AG08395 (cell line): ENCODE measurements around the gene TRAPPC10.
A peak's percentile ranks its signal among the peaks of the same experiment; 100 is the strongest.

Experiments used
- DNase-seq: peaks from one replicate; pipeline ENCODE4 v3.0.0; 2012; ENCODE audit warnings: mixed read lengths, low spot score

TRAPPC10 gene

DNA sequence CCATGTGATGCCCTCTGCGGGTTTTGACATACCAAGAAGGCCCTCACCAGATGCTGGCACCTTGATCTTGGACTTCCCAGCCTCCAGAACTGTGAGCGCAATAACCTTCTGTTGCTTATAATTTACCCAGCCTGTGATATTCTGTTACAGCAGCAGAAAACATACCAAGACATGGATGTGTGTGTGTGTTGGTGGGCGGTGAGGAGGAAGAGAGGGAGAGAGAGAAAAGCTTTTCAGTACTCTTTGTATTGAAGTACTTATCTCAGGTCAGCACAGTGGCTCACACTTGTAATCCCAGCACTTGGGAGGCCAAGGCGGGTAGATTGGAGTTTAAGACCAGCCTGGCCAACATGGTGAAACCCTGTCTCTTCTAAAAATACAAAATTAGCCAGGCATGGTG lies 23.1 kb downstream of the TRAPPC10 start:
- DNase-seq, result no peak

DNA sequence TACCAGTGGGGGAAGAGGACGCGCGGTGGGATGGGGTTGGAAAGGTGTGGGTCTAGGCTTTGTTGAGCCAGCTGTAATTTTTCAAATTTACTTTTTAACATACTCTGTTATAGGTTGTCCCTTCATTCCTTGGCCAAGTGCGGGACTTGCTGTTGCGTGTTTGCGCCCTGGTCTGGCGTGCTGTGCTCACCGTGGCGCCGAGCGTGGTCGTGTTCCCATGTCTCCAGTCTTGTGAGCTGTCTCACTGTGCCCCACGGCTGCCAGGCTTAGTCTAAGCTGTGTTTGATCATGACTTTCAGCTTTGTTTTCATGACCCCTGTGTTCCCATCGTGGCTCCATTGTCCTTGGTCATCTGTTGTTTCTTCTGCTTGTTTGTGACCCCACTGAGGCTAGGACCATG lies 26.0 kb downstream of the TRAPPC10 start:
- no peak for DNase-seq

DNA sequence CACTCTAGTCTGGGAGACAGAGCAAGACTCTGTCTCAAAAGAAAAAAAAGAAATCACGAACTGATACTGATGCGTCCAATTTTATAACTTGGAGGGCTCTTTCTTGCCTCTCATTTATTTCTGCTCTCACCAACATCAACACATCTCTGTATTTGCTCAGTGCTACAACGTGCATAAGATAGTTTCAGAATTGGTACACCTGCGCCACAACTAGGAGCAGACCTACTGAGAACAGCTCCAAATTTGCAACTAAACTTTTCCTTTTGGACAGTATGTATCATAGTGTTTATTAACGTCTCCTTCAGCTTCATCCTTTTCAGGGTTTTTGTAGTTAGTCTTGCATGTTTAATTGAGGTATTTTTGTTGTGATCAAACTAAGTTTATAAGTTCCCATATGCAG lies 27.7 kb downstream of the TRAPPC10 start:
- DNase-seq, result no peak

DNA sequence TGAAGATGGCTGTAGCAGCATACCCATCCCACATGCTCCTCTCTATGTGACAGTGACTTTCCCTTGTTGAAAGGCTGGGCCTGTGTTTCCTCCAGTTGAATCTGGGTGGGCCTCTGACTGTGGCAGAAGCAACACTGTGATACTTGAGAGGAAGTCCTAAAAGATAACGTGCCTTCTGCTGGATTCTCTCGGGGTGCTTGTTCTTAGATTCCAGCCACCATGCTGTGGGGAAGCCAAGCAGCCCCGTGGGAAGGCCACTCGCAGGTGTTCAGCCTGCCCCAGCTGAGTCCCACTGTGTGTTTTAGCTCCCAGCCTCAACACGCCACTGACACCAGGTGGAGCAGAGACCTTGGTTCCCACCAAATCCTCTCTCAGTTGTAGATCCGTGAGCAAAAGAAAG lies 31.5 kb downstream of the TRAPPC10 start:
- no peak for DNase-seq

DNA sequence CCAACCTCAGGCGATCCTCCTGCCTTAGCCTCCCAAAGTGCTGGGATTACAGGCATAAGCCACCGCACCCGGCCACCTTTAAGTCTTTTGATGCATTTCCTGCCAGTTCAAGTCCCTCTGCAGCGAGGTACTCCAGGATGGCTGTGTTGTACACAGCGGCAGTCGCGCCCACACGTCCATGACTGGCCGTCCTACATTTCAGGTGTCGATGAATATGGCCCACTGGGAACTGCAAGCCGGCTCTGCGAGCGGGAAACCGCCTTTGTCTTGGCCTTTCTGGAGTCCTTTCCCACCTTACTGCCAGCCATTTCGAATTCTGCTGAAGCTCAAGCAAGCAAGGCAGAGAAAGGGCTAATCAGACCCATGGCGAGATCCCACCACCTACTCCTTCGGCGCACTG lies 34.6 kb downstream of the TRAPPC10 start:
- DNase-seq, result no peak

DNA sequence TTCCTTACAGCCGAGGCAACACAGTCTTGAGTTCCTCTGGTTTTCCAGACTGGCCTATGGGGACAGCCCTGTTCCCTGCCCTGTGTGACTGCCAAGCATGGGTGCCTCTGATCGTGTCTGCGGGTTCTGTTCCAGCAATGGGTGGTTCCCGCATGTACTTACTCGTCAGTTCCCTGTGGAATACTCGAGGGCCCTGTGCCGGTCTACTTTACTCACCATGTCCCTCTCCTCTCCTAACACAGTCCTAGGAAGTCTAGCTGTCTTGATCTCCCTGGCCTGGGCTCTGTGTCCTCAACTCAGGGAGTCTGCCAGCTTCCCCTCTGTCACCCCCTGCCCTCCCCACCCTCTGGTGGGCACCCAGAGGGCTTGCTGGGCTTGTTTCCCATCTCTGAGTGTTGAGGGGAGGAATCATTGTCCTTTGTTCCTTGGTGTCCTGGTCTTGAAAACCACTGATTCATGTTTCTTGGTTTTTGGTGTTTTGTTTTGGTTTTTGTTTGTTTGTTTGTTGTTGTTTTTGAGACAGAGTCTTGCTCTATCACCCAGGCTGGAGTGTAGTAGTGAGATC lies 36.0 kb downstream of the TRAPPC10 start:
- DNase-seq, result no peak

DNA sequence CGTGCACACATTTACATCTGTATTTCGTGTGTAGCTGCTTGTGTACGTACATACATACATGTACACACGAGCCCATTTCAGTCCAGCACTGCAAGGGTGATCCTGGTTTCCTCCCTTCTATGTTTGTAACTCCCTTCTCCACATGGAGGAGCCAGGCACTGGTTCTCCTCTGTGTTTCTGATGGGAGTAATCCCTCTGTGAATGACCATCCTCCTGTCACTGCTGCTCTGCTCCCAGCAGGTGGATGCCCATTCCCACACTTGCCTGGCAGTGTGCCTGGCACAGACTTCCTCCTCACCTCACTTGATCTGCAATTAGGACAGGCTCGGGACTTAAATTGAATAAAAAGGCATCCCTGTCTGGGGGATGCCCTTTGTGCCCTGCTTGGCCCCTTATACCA lies 37.1 kb downstream of the TRAPPC10 start:
- no peak for DNase-seq

DNA sequence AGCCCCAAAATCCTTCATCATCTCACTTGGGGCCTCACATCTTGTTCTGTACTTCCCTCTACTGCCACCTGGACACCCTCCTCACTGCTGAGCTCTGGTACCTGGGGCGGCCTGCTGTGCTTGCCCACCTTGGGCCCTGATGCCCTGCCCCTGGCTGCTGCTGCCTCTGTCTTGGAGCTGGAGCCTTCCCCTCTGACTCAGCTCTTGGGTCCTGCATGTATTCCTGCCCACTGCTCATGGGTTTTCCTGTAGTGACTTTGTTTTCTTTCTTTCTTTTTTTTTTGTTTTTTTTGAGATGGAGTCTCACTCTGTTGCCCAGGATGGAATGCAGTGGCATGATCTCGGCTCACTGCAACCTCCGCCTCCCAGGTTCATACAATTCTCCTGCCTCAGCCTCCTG lies 37.5 kb downstream of the TRAPPC10 start:
- DNase-seq, result no peak

DNA sequence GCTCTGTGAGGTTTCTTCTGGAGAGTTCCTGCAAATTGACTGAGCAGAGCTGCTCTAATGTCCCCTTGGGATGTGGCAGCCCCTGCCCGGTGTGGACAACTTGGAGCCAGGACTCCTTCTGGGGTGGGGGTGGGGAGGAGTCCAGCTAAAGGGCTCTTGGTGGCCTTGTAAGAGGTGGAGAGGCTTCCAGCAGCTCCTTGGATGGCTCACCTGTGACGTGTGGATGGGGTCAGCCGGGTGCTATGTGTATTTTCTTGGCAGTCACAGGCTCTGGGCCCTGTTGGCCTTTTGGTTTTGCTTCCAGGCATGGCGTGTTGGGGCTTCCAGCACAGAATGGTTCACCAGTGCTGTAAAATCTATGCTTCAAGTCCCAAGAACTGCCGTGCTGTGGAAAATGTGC lies 38.2 kb downstream of the TRAPPC10 start:
- no peak for DNase-seq

DNA sequence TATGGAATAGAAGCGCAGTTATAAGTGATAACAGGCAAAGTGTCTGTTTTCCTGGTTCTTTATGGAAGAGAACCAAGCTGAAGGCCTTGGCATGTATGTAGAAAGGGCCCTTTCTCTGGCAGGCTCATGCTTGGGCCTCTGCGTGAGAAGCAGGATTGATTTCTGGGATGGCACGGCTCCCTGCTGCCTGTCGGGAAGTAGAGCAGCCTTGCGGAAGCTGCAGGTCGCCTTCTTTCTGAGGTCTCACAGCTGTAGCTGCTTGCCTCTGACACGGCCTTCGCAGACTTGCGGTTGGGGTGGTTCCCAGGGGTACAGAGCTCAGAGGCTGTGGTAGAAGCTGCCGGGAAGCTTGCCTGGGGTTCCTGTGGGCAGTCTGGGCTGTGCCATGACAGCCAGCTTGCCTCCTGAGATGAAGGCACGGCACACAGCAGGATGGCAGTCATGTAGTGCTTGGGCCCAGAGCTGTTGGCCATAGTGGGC lies 39.4 kb downstream of the TRAPPC10 start:
- no peak for DNase-seq

DNA sequence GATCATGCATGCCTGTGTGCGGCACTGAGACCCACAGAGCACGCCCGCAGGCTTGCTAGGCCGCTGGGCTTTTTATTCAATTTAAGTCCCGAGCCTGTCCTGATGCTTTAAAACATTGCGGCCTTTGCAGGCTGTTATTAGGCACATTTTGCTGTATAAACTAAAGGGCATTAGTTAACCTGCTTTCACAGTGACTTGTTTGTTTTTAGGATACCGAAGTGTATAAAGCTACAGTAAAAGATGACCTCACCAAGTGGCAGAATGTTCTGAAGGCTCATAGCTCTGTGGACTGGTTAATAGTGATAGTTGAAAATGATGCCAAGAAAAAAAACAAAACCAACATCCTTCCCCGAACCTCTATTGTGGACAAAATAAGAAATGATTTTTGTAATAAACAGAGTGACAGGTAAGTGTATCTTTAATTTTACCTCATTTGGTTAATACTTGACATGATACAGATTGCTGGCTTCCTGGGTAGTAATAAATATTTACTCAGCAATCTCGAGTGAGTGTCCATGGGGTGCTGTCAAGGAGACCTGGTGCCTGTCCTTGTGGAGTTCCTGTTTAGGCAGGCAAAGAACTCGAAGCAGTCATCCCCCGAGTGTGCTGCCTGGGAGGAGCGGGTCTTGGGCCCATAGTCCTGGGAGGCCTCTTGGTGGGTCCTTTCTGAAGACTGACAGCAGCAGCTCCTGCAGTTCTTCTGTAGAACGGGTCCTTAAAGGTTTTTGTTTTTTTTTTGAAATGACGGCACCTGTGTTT lies 40.1 kb downstream of the TRAPPC10 start:
- DNase-seq, result no peak

DNA sequence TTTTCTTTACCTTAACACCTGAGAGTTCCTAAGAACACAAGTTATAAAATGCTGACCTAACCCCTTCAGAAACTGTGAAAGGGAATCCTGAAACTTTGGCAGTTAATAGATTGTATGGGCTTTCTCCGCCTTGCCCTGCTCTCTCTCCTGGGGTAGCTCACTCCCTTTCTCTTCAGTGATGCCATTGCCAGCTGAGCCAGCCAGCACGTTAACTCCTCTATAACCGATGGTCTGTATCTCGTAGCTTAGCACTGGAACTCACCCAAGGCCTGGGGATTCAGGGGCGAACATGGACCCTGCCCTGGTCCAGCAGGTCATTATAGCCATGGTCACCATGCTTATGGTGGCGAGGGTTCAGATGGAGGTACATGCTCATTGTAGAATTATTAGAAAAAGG lies 40.7 kb downstream of the TRAPPC10 start:
- no peak for DNase-seq

DNA sequence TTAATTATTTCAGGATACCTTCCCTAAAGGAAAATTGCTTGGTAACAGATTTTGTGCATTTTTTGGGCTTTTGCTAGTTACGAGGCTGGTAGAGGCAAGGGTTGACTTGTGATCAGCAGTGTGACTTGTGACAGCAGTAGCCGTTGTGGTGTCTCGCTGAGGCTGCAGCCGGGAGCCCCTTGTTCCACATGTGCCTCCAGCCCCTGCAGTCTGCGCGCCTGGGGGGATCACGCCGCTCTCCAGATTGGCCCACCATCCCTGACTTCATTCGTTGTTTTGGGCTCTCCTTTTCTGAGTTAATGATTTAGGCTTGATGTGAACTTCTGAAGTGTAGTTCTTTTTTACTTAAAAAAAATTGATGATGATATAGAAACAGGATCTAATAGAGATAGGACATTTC lies 41.5 kb downstream of the TRAPPC10 start:
- no peak for DNase-seq

DNA sequence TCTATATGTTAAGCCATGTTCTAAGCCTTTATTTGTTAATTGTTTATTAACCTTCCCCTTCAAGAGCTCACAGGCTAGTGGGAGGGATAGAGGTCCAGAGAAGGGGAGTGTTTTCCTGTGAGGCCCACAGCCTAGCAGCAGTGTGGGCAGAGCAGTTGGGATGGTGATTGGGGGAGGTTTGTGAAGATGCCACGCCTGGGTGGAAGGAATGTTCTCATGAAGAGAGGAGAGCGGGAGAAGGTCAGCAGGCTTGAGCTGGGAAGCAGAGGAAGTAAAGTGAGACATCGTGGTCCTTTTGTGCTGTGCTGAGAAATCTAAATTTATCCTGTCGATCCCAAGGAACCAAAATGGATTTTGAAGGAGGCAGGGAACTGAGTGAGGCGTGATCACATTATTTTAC lies 42.6 kb downstream of the TRAPPC10 start:
- DNase-seq, result peak; percentile 5

DNA sequence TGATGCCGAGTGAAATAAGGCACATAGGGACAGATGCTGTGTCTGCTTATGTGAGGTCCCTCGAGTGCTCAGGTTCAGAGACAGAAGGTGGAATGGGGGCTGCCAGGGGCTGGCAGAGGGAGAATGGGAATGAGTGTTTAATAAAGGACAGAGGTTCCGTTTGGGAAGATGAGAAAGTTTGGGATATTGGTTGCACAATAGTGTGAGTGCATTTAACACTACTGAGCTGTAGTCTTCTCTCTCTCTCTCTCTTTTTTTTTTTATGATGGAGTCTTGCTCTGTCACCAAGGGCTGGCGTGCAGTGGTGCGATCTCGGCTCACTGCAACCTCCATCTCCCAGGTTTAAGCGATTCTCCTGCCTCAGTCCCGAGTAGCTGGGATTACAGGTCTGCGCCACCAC lies 44.9 kb downstream of the TRAPPC10 start:
- DNase-seq, result no peak

DNA sequence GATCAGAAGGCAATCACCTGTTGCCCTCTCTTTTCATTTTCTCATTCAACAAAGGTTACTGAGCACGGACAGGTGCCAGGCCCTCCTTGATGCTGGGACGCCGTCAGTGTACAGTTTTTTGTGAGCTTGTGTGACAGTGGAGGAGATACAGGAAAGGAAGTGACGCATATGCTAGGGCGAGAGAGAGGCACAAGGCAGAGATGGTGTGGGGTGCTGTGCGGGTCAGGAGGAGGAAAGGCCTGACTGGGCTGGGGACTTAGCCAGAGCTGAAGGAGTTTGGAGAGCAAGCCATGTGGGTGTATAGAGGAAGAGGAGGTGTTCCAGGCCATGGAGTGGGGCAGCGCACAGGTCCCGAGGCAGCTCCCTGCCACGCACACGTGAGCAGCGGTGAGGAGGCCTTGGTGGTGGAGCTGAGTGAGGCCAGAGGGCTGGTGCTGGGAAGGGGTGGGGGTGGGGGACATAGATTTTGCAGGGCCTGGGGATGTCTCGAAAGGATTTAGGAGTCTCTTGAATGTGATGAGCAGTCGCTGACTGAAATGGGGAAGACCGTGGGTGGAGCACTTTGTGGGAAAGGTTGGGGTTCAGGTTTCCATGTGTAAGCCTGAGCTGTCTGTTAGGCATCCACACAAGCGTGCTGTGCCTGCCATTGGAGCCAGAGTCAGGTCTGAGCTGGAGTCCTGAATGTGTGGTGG lies 46.0 kb downstream of the TRAPPC10 start:
- DNase-seq, result no peak

DNA sequence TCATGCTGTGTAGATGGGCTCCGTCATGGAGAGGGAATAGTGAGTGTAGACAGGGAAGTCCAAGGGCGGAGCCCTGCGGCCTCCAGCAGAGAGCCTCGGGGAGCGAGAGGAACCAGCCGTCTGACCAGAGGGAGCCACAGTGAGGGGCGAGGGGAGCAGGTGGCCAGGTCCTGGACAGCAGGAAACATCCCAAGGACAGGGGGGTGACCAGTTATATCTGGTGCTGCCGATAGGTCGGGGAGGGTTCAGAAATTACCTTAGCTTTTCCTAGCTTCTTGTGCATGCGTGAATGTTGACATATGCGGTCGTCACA lies 46.5 kb downstream of the TRAPPC10 start:
- no peak for DNase-seq

DNA sequence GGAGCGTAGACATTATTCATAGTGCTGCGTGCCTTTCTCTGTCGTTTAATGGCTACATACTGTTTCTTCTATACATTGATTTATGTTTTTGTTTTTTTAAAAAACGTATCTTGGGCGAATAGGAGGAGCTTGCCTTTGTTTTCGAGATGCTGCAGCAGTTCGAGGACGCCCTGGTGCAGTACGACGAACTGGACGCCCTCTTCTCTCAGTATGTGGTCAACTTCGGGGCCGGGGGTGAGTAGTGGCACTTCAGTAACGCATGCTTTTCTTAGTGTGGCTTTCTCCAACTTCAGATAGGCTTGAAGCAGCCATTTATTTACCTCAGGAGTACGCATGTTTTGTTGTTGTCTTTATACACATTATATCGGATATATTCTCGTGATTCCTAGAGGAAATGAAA lies 46.9 kb downstream of the TRAPPC10 start:
- DNase-seq, result no peak

DNA sequence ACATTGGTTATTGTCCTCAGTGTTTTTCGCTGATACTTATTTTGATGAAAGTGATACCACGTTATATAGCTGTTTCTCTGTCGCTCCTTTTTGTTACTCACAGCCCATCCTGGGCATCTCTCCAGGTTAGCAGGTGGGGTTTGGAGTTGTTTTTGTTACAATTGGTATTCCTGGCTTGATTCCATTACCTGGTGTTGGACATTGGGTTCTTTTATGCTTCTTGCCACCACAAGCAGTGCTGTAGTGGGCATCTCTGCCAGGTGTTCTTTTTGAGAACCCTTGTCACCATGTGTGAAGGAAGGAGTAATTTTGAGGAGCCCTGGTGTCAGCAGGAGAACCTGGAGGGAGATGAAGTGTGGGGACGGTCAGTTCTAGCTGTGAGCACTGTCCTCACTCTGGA lies 47.6 kb downstream of the TRAPPC10 start:
- DNase-seq, result no peak

DNA sequence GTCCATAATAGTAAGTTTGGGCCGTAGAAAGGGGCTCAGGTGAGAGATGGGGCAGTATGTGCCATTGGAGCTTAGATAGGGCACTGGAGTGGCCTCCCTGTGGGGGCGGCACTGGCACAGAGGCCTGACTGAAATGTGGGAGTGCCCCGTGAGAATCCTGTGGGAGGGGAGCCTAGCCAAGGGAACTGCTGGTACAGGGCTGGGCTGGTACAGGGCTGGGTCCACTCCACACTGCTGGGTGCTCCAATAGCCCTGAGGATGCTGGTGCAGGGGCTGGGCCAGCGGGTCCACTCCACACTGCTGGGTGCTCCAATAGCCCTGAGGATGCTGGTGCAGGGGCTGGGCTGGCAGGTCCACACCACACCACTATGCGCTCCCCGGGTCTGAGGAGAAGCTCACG lies 50.3 kb downstream of the TRAPPC10 start:
- no peak for DNase-seq

DNA sequence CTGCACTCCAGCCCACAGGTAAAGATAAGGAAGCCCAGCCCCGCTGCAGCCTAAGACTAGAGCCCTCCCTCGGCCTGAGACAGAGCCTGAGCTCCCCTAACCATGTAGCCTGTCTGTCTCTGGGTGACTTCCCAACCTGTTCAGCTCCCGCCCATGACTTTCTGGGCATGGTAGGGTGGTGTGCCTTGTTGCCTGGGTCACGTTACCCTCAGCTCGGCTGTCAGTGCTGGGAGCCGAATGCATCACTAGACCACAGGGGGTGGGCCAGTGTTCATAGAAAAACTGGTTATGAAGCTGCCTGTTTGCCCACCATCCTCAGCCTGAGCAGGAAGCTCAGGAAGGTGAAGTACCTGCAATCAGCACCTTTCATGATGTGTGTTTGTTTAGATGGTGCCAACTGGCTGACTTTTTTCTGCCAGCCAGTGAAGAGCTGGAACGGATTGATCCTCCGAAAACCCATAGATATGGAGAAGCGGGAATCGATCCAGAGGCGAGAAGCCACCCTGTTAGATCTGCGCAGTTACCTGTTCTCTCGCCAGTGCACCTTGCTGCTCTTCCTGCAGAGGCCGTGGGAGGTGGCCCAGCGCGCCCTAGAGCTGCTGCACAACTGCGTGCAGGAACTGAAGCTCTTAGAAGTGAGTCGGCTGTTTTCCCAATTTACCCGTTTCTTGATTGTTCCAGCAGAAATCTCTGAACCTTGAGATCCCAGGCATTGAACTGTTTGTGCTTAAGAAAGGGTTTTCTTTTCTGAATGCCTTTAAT lies 51.2 kb downstream of the TRAPPC10 start:
- no peak for DNase-seq

DNA sequence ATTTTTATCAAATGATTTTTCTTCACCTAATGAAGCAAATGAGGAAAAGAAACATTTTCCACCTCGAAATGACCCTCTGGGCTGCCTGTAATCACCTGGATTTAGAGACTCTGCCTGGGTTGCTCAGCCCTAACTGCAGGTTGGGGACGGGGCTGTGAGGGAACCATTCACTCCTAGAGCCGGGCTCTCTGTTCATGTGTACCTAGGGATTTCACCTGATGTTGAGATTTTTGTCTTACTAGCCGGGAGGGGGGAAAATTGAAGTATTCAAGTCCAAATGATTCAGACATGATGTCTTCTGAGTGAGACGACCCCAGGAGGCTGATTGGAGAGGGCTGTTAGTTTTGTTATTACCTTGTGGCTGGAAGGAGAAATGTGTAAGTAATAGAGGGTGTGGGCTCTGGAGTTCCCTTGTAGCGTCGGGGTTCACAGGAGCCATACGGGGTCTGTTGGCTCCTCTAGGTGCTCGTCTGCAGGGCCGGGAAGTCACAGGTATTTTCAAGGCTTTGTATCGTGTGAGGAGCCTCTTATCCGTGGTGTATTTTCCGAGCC lies 52.8 kb downstream of the TRAPPC10 start:
- no peak for DNase-seq

DNA sequence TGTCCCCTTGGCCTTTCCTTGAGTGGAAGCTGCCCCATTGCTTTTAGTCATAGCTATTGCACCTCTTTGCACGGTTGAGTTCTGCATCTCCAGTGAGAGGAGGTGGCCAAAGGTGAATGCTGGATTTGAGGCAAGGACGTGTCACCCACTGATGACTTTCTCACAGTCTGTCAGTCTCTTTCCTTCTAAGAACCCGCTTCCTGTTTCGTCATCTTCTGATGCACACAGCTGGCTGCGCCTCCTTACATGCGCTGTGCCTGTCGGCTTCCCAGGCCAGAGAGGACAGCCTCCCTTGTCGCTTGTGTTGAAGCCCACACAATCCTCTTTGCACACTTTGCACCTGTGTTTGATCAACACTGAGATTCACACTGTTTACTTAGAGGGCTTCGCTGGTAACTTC lies 53.3 kb downstream of the TRAPPC10 start:
- DNase-seq, result no peak
